Retinal pigment epithelial cell (primary cell): ENCODE measurements around the gene GGA3.
"Not testable (repeated sequence)": the region's sequence is repeated elsewhere in the genome, so short reads cannot be mapped to it uniquely, and the experiment has no call there.

Experiments
- DNase-seq: peaks from one replicate; pipeline ENCODE4 v3.0.0-alpha.2; 2010; ENCODE audit warnings: low read depth
- H3K4me3 ChIP-seq: 2 replicates; pipeline ENCODE4 v1.5.1; 2011; ENCODE audit warnings: mild to moderate bottlenecking, low read length, control low read depth, moderate library complexity
- CTCF ChIP-seq: conservative IDR thresholded peaks from 2 replicates; pipeline ENCODE4 v1.5.1; 2011; ENCODE audit warnings: low read depth, low read length, control low read depth, inconsistent platforms

The GGA3 gene

GRCh38 chr17:75300280-75300679 is 38.9 kb upstream of the GGA3 start:
- H3K4me3 ChIP-seq: no peak overlapping the region
- DNase-seq: no peak
- no peak for TF ChIP-seq CTCF

GRCh38 chr17:75295201-75296158 is 34.1 kb upstream of the GGA3 start:
- no peak for TF ChIP-seq CTCF
- H3K4me3 ChIP-seq: no peak overlapping the region
- DNase-seq: no peak

- not testable (repeated sequence) for H3K4me3 ChIP-seq, DNase-seq
Measured at GRCh38 chr17:75292810-75293448, 31.5 kb upstream of the GGA3 start.

GRCh38 chr17:75289832-75290337 is 28.5 kb upstream of the GGA3 start:
- peak; percentile 23 for TF ChIP-seq CTCF

GRCh38 chr17:75289115-75289831 is 27.9 kb upstream of the GGA3 start, which contains the start of gene SLC25A19:
Gene SLC25A19, minus strand, starts transcription at chr17:75289433. Its CDS starts 2,669 bp downstream, at chr17:75286764.
- DNase-seq: peak; percentile 97
- peak; percentile 9 for TF ChIP-seq CTCF
- peak within 1 kb of the TSS; percentile 90 for H3K4me3 ChIP-seq

More at GRCh38 chr17:75289832-75290337, 28.5 kb upstream of the GGA3 start:
- DNase-seq: no peak
- peak overlapping the region; percentile 90 for H3K4me3 ChIP-seq

- no peak for TF ChIP-seq CTCF
- H3K4me3 ChIP-seq: peak overlapping the region; percentile 90
- no peak for DNase-seq
Measured at GRCh38 chr17:75288770-75289114, 27.3 kb upstream of the GGA3 start.

- peak overlapping the region; percentile 90 for H3K4me3 ChIP-seq
- no peak for TF ChIP-seq CTCF
- DNase-seq: no peak
Measured at GRCh38 chr17:75288359-75288758, 27.0 kb upstream of the GGA3 start.
